HEK293 (cell line): ENCODE results near the gene PRG2.

Experiments used
- CTCF ChIP-seq: fragments of 450-650 bp; formaldehyde crosslinking; IDR thresholded peaks from 2 replicates; pipeline ENCODE4 v1.5.1; 2016; ENCODE audit warnings: missing biosample characterization, missing genetic modification characterization
- MEIS1 ChIP-seq: sonication (generic); formaldehyde crosslinking; IDR thresholded peaks from 2 replicates; pipeline ENCODE4 v1.8.1; 2022; ENCODE audit warnings: missing genetic modification reagents, mild to moderate bottlenecking, borderline replicate concordance
- ZNF239 ChIP-seq: fragments of 450-650 bp; formaldehyde crosslinking; IDR thresholded peaks from 2 replicates; pipeline ENCODE4 v1.5.1; 2016; ENCODE audit warnings: missing biosample characterization, missing genetic modification characterization

GRCh38 chr11:57430952-57431351 lies 40.5 kb upstream of the PRG2 start:
- TF ChIP-seq MEIS1 (CRISPR knock-in tag) (no peak), CTCF (no peak), ZNF239 (tag by site-specific recombination) (no peak)
